ENCODE data around the gene RBM47.
"Not testable (repeated sequence)": the region's sequence is repeated elsewhere in the genome, so short reads cannot be mapped to it uniquely, and the experiment has no call there.

The RBM47 gene

GRCh38 chr4:40479378-40479777 lies 150.3 kb downstream of the RBM47 start:
- DNase-seq: no peak
- in situ Hi-C loops (cut with MboI; ENCODE audit: low pct_unique_long_range_greater_than_20kb, low sequenced_read_pairs): no loop called here

GRCh38 chr4:40475609-40476008 lies 154.1 kb downstream of the RBM47 start:
- in situ Hi-C loops (cut with MboI; ENCODE audit: low pct_unique_long_range_greater_than_20kb, low sequenced_read_pairs): no loop called here

GRCh38 chr4:40473578-40474388 lies 155.9 kb downstream of the RBM47 start:
- no peak for DNase-seq
- in situ Hi-C loops (cut with MboI; ENCODE audit: low pct_unique_long_range_greater_than_20kb, low sequenced_read_pairs): no loop called here

More at GRCh38 chr4:40475609-40476008, 154.1 kb downstream of the RBM47 start:
- DNase-seq: no peak

GRCh38 chr4:40471923-40472322 lies 157.7 kb downstream of the RBM47 start:
- DNase-seq: no peak
- in situ Hi-C loops (cut with MboI; ENCODE audit: low pct_unique_long_range_greater_than_20kb, low sequenced_read_pairs): no loop called here

- no peak for DNase-seq
- in situ Hi-C loops (cut with MboI; ENCODE audit: low pct_unique_long_range_greater_than_20kb, low sequenced_read_pairs): no loop called here
Observed at GRCh38 chr4:40466789-40467188, 162.9 kb downstream of the RBM47 start.

GRCh38 chr4:40462326-40462725 lies 167.3 kb downstream of the RBM47 start:
- no peak for DNase-seq
- in situ Hi-C loops (cut with MboI; ENCODE audit: low pct_unique_long_range_greater_than_20kb, low sequenced_read_pairs): no loop called here

GRCh38 chr4:40461879-40462278 lies 167.8 kb downstream of the RBM47 start:
- DNase-seq: no peak
- in situ Hi-C loops (cut with MboI; ENCODE audit: low pct_unique_long_range_greater_than_20kb, low sequenced_read_pairs): no loop called here

GRCh38 chr4:40461062-40461461 lies 168.6 kb downstream of the RBM47 start:
- in situ Hi-C loops (cut with MboI; ENCODE audit: low pct_unique_long_range_greater_than_20kb, low sequenced_read_pairs): no loop called here
- no peak for DNase-seq

GRCh38 chr4:40458683-40459082 lies 171.0 kb downstream of the RBM47 start:
- in situ Hi-C loops (cut with MboI; ENCODE audit: low pct_unique_long_range_greater_than_20kb, low sequenced_read_pairs): no loop called here
- DNase-seq: no peak

- in situ Hi-C loops (cut with MboI; ENCODE audit: low pct_unique_long_range_greater_than_20kb, low sequenced_read_pairs): no loop called here
Observed at GRCh38 chr4:40458109-40458508, 171.6 kb downstream of the RBM47 start.

GRCh38 chr4:40455340-40455902 lies 174.2 kb downstream of the RBM47 start:
- in situ Hi-C loops (cut with MboI; ENCODE audit: low pct_unique_long_range_greater_than_20kb, low sequenced_read_pairs): no loop called here
- DNase-seq: no peak

More at GRCh38 chr4:40458109-40458508, 171.6 kb downstream of the RBM47 start:
- no peak for DNase-seq

- DNase-seq: no peak
- in situ Hi-C loops (cut with MboI; ENCODE audit: low pct_unique_long_range_greater_than_20kb, low sequenced_read_pairs): no loop called here
Observed at GRCh38 chr4:40454816-40455215, 174.8 kb downstream of the RBM47 start.

- DNase-seq: no peak
- in situ Hi-C loops (cut with MboI; ENCODE audit: low pct_unique_long_range_greater_than_20kb, low sequenced_read_pairs): no loop called here
Observed at GRCh38 chr4:40453912-40454311, 175.8 kb downstream of the RBM47 start.

- no peak for DNase-seq
- in situ Hi-C loops (cut with MboI; ENCODE audit: low pct_unique_long_range_greater_than_20kb, low sequenced_read_pairs): no loop called here
Observed at GRCh38 chr4:40448875-40449274, 180.8 kb downstream of the RBM47 start.

- in situ Hi-C loops (cut with MboI; ENCODE audit: low pct_unique_long_range_greater_than_20kb, low sequenced_read_pairs): no loop called here
- no peak for DNase-seq
Observed at GRCh38 chr4:40446839-40447238, 182.8 kb downstream of the RBM47 start.

- in situ Hi-C loops (cut with MboI; ENCODE audit: low pct_unique_long_range_greater_than_20kb, low sequenced_read_pairs); DNase-seq: not testable (repeated sequence)
Observed at GRCh38 chr4:40446261-40446750, 183.4 kb downstream of the RBM47 start.

GRCh38 chr4:40445671-40446070 lies 184.0 kb downstream of the RBM47 start:
- no peak for DNase-seq
- in situ Hi-C loops (cut with MboI; ENCODE audit: low pct_unique_long_range_greater_than_20kb, low sequenced_read_pairs): no loop called here

- no peak for DNase-seq
- in situ Hi-C loops (cut with MboI; ENCODE audit: low pct_unique_long_range_greater_than_20kb, low sequenced_read_pairs): no loop called here
Observed at GRCh38 chr4:40441430-40441829, 188.2 kb downstream of the RBM47 start.

GRCh38 chr4:40439519-40439918 lies 190.1 kb downstream of the RBM47 start:
- in situ Hi-C loops (cut with MboI; ENCODE audit: low pct_unique_long_range_greater_than_20kb, low sequenced_read_pairs): no loop called here

GRCh38 chr4:40438384-40439026 lies 191.2 kb downstream of the RBM47 start:
- in situ Hi-C loops (cut with MboI; ENCODE audit: low pct_unique_long_range_greater_than_20kb, low sequenced_read_pairs): no loop called here
- no peak for DNase-seq

More at GRCh38 chr4:40439519-40439918, 190.1 kb downstream of the RBM47 start:
- no peak for DNase-seq
